Measurements from ENCODE around the gene POLG2.

POLG2 gene

DNA sequence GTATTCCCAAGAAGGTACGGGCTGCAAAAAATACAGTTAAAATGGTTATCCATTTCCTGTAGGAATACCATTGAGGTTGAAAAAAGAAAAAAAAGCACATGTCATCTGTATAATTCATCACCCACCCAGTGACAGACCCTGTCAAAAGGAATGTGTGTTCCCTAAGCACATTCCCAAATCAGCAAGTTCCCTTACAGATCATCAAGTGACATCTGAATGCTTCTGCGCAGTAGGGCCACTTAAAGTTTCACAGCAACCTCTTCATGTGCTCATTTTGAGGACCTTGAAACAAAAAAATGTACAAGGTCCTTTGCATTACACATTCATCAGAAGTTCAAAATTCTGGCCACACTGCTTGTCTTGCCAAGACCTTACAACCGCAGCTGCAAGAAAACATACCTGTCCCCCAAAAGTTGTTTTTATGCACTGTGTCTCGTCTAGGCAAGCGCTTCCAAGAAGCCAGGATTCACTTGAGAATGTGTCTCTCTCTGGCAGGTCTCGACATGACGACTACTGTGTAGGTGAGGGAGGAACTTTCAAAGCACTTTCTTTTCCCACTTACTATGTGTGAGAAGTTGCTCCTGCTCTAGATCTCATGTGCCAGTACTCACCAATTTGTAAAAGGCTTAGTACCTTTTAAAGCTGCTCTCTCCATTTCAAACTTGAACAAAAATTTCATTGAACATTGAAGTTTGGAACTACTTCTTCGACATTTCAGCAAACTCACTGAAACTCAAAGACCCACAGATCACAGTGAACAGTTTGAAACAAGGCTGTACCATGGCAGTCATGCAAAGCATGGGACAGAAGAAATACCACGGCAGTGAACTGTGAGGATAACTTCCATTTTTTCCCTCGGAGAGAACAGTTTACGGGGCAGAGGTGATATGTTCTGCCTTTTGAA, 4.3 kb upstream of the POLG2 start:
- Histone ChIP-seq H4K20me1 (ENCODE audit: insufficient read depth) (peaks cover 60% of the 10 kb centered on the region), H3K27me3 (ENCODE audit: insufficient read depth, low read depth) (no peaks in the 10 kb centered on the region), H3K36me3 (ENCODE audit: insufficient read depth) (peaks cover 61% of the 10 kb centered on the region), H2AFZ (ENCODE audit: low read depth) (no peak overlapping the region), H3K9ac (no peak overlapping the region; the same call in 1 of the 2 replicates), H3K4me2 (peak overlapping the region; percentile 55; the same call in 1 of the 2 replicates), H3K4me3 (IDR thresholded peaks at IDR 0.05; ENCODE audit: insufficient read depth, low read depth, low read length) (no peak overlapping the region), H3K27ac (peak overlapping the region; percentile 16; the same call in 1 of the 2 replicates), H3K79me2 (ENCODE audit: insufficient read depth, low read depth) (peaks cover 71% of the 10 kb centered on the region), H3K4me1 (ENCODE audit: low read depth, poor library complexity, severe bottlenecking) (peaks cover 74% of the 10 kb centered on the region)
- TF ChIP-seq, protein P1, sequence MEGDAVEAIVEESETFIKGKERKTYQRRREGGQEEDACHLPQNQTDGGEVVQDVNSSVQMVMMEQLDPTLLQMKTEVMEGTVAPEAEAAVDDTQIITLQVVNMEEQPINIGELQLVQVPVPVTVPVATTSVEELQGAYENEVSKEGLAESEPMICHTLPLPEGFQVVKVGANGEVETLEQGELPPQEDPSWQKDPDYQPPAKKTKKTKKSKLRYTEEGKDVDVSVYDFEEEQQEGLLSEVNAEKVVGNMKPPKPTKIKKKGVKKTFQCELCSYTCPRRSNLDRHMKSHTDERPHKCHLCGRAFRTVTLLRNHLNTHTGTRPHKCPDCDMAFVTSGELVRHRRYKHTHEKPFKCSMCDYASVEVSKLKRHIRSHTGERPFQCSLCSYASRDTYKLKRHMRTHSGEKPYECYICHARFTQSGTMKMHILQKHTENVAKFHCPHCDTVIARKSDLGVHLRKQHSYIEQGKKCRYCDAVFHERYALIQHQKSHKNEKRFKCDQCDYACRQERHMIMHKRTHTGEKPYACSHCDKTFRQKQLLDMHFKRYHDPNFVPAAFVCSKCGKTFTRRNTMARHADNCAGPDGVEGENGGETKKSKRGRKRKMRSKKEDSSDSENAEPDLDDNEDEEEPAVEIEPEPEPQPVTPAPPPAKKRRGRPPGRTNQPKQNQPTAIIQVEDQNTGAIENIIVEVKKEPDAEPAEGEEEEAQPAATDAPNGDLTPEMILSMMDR (conservative IDR thresholded peaks at IDR 0.05; ENCODE audit: low read depth, low read length): no peak

DNA sequence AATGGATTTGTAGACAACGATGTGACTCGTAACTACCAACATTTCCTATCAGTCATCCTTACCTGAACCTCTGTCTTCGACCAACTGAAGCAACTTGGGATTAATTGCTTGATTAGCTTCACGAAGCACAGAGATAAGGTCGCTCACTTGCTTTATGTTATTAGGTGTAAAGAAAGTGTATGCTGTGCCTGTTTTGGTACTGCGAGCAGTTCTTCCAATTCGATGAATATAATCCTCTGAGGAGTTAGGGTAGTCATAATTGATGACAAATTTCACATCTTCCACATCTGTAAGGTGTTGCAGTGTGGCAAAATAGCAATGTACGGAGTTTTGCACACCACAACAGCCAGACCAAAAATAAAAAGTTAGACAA, 3.6 kb upstream of the POLG2 start:
- TF ChIP-seq, protein P1 (conservative IDR thresholded peaks at IDR 0.05; ENCODE audit: low read depth, low read length): no peak
- Histone ChIP-seq H3K9ac (no peak overlapping the region; the same call in 1 of the 2 replicates), H3K4me2 (peak overlapping the region; percentile 44; the same call in 1 of the 2 replicates), H3K27ac (peak overlapping the region; percentile 16; the same call in 1 of the 2 replicates), H3K4me3 (IDR thresholded peaks at IDR 0.05; ENCODE audit: insufficient read depth, low read depth, low read length) (no peak overlapping the region), H3K27me3 (ENCODE audit: insufficient read depth, low read depth) (no peaks in the 10 kb centered on the region), H2AFZ (ENCODE audit: low read depth) (no peak overlapping the region), H3K4me1 (ENCODE audit: low read depth, poor library complexity, severe bottlenecking) (peaks cover 79% of the 10 kb centered on the region), H4K20me1 (ENCODE audit: insufficient read depth) (peaks cover 58% of the 10 kb centered on the region), H3K79me2 (ENCODE audit: insufficient read depth, low read depth) (peaks cover 72% of the 10 kb centered on the region), H3K36me3 (ENCODE audit: insufficient read depth) (peaks cover 61% of the 10 kb centered on the region)

DNA sequence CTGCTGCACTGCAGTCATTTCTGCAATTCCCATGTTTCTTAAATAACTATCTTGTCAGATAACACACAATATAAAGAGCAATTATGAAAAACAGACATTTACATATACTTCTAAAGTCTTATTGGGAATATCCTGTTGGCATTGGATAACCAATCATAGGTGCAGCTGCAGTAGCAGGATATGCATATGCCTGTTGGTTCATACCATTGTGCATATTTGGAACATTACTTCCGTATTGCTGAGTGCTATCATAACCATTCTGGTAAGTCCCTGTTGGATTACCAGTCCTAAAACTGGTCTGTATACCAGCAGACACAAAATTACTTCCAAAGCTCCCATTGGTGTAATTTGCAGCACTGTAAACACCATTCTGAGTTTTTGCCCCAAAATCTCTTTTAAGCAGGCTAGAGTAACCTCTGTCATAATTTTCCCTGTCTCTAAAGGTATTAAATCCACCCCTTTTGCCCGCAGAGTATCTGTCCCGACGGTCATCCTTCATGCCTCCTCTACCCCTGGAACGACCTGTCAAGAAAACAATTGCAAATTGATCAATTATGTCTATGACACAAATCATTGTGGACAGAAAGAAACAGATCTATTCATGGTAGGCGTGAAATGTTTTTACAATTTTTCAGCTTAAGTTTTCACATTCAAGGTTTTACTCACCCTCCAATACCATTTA, 3.1 kb upstream of the POLG2 start:
- Histone ChIP-seq H3K27me3 (ENCODE audit: insufficient read depth, low read depth) (no peaks in the 10 kb centered on the region), H3K4me1 (ENCODE audit: low read depth, poor library complexity, severe bottlenecking) (peaks cover 84% of the 10 kb centered on the region), H4K20me1 (ENCODE audit: insufficient read depth) (peaks cover 53% of the 10 kb centered on the region), H3K4me3 (IDR thresholded peaks at IDR 0.05; ENCODE audit: insufficient read depth, low read depth, low read length) (no peak overlapping the region), H3K36me3 (ENCODE audit: insufficient read depth) (peaks cover 59% of the 10 kb centered on the region), H3K4me2 (peak overlapping the region; percentile 44; the same call in 1 of the 2 replicates), H2AFZ (ENCODE audit: low read depth) (no peak overlapping the region), H3K9ac (peak overlapping the region; percentile 41; the same call in 1 of the 2 replicates), H3K79me2 (ENCODE audit: insufficient read depth, low read depth) (peaks cover 72% of the 10 kb centered on the region), H3K27ac (peak overlapping the region; percentile 10; the same call in 1 of the 2 replicates)
- TF ChIP-seq, protein P1 (conservative IDR thresholded peaks at IDR 0.05; ENCODE audit: low read depth, low read length): no peak

DNA sequence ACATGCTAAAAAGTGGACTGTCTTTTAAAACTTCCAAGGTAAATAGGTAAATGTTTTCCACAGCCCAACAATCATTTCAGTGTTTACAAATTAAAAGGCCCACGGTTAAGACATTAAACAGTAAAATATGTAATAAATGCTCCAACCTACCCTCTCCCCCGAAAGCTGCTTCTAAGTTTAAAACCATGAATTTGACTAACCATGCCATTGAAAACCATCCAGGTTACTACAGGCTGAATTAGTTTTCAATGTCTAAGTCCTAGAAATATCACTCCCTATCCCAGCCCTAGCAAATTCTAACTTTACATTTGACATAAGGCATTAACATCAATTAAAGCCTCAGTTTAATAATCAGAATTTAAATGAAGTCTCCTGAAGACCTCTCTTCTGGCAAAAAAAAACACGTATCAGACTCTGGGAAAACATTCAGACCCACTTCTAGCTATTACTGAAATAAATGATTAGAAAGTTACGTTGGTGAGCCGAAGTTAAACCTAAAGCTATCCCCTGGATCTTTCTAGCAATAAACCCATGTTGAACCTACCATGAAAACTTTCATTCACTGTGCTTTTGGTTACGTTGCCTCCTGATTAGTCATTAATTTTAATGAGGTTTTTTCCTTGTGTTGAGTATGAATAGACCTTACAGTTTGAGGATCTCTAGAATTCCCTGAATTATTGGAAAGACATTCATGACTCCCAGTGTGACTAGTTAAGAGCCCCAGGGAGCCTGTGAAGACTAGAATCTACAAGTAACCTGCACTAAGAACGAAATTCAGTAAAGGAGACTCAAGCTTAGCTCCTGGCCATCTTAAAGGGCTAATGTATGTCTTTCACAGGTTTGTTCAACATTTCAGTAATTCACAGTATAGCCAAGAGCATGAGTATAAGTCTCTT, 1.7 kb upstream of the POLG2 start:
- peaks cover 72% of the 10 kb centered on the region for H3K79me2 ChIP-seq (ENCODE audit: insufficient read depth, low read depth)
- peaks cover 85% of the 10 kb centered on the region for H3K4me1 ChIP-seq (ENCODE audit: low read depth, poor library complexity, severe bottlenecking)
- peak overlapping the region; percentile 41; the same call in 1 of the 2 replicates for H3K9ac ChIP-seq
- H3K27ac ChIP-seq: peak overlapping the region; percentile 59; the same call in 1 of the 2 replicates
- H3K36me3 ChIP-seq (ENCODE audit: insufficient read depth): peaks cover 45% of the 10 kb centered on the region
- H2AFZ ChIP-seq (ENCODE audit: low read depth): no peak overlapping the region
- H4K20me1 ChIP-seq (ENCODE audit: insufficient read depth): peaks cover 39% of the 10 kb centered on the region; the same call in 1 of the 2 replicates
- TF ChIP-seq, protein P1 (conservative IDR thresholded peaks at IDR 0.05; ENCODE audit: low read depth, low read length): no peak
- no peaks in the 10 kb centered on the region for H3K27me3 ChIP-seq (ENCODE audit: insufficient read depth, low read depth)
- H3K4me2 ChIP-seq: peak overlapping the region; percentile 44
- no peak overlapping the region for H3K4me3 ChIP-seq (IDR thresholded peaks at IDR 0.05; ENCODE audit: insufficient read depth, low read depth, low read length)
